Panc1 (cell line): ENCODE data around the gene CALM3.

Experiments
- CTCF ChIP-seq: fragments of 450-650 bp; IDR thresholded peaks from 2 replicates; pipeline ENCODE4 v1.5.1; 2017; ENCODE audit warnings: mild to moderate bottlenecking
- POLR2AphosphoS5 ChIP-seq: IDR thresholded peaks from 2 replicates; pipeline ENCODE4 v1.6.1; 2012; ENCODE audit warnings: mild to moderate bottlenecking, low read depth, low read length, moderate library complexity
- REST ChIP-seq, 2 experiments: IDR thresholded peaks; 2 replicates each; pipeline ENCODE4 v1.6.1; 2011 to 2012; ENCODE audit warnings: low read depth in 2 of 2, control low read depth in 1 of 2, low read length in 1 of 2, mild to moderate bottlenecking in 1 of 2, moderate library complexity in 1 of 2; ENCODE audit not compliant: insufficient read depth in 1 of 2
- TCF7L2 ChIP-seq: IDR thresholded peaks from 2 replicates; pipeline ENCODE4 v1.6.1; 2011; ENCODE audit warnings: mild to moderate bottlenecking, low read depth, low read length, inconsistent platforms

- TF ChIP-seq CTCF (no peak), REST (IDR thresholded peaks at IDR 0.05; ENCODE audit: insufficient read depth in 1 of 2, low read depth in 2 of 2, low read length in 1 of 2) (no peak), POLR2AphosphoS5 (no peak), TCF7L2 (no peak)
These were observed 7.6 kb downstream of the CALM3 start for GRCh38 chr19:46608581-46609345.
